ENCODE data around the gene RPP40. TPM values are rescaled to one million over a fixed set of nuclear protein-coding genes. Genes with fewer than 3 reads are reported as not detected.

RPP40 gene
- total and polyA plus RNA-seq, 8 donors = 0.97 to 3.7 (median 2.5) TPM

DNA sequence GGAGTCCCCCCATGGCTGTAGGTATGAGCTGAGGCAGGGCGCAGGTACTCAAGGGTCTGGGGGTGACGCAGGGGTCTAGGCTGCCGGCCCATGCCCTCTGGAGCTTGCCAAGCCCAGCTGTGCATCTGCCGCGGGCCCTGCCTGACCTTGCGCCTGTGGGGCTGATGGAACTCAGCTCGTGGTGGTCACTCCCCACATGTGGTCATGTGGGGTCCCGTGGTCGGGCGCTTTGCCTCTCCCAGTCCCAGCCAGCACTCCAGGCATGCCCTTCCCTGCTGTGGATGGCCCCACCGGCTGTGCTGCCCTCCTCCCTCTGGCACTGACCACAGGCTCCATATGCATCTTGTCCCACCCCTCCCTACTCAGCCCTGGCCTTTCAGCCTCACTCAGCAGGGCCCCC, 57.3 kb downstream of the RPP40 start:
- DNase-seq (no peak), FAIRE-seq (no peak), ATAC-seq (no peak)
- H3K27me3 ChIP-seq = no peaks in the 10 kb centered on the region
- H3K4me3 ChIP-seq = no peak overlapping the region
- TF ChIP-seq, protein P1, sequence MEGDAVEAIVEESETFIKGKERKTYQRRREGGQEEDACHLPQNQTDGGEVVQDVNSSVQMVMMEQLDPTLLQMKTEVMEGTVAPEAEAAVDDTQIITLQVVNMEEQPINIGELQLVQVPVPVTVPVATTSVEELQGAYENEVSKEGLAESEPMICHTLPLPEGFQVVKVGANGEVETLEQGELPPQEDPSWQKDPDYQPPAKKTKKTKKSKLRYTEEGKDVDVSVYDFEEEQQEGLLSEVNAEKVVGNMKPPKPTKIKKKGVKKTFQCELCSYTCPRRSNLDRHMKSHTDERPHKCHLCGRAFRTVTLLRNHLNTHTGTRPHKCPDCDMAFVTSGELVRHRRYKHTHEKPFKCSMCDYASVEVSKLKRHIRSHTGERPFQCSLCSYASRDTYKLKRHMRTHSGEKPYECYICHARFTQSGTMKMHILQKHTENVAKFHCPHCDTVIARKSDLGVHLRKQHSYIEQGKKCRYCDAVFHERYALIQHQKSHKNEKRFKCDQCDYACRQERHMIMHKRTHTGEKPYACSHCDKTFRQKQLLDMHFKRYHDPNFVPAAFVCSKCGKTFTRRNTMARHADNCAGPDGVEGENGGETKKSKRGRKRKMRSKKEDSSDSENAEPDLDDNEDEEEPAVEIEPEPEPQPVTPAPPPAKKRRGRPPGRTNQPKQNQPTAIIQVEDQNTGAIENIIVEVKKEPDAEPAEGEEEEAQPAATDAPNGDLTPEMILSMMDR (IDR thresholded peaks at IDR 0.05) = no peak
- H3K4me1 ChIP-seq = no peaks in the 10 kb centered on the region
- peaks cover 0 to 9% (median 0%) of the 10 kb centered on the region in 3 donors for H3K36me3 ChIP-seq
- H3K9me3 ChIP-seq = no peaks in the 10 kb centered on the region
- no peak overlapping the region for H3K27ac ChIP-seq
- 91% methylated on average over 11 of the region's 11 CpGs for WGBS, 2 donors
- intact Hi-C loops (cut with DNase I) = no loop called here

Other genes with a start within 250 kb of the RPP40 start
- 10 to 100 TPM in 4 of 6 donors, 1 to 10 TPM in 2; 9.7 to 15.3 (median 11.6) TPM for gene CDYL, start 227.6 kb downstream of the RPP40 start, total RNA-seq
- gene CDYL, start 227.6 kb downstream of the RPP40 start, polyA plus RNA-seq = 1 to 10 TPM; 3.4 to 3.5 TPM
- under 1 TPM in 4 of 6 donors, not detected in 2; 0.04 to 0.24 (median 0.07) TPM for gene PPP1R3G, start 81.3 kb upstream of the RPP40 start, total RNA-seq
- gene PPP1R3G, start 81.3 kb upstream of the RPP40 start, polyA plus RNA-seq = under 1 TPM; 0.08 to 0.09 TPM